BJ (cell line): ENCODE measurements around the gene FGF14. TPM values are rescaled to one million over a fixed set of nuclear protein-coding genes. Genes with fewer than 3 reads are reported as not detected.

ENCODE experiments used
- CTCF ChIA-PET: fragments of 350-600 bp; formaldehyde crosslinking; extraction: SDS; loops from one replicate; lab custom pipeline; 2021; ENCODE audit warnings: antibody characterized with exemption, inconsistent platforms; lab: Yijun Ruan, JAX
- POLR2A ChIA-PET: fragments of 300-600 bp; sonication (Branson Sonifier 250); formaldehyde crosslinking; extraction: SDS; loops from one replicate; lab custom pipeline; 2021; ENCODE audit warnings: antibody characterized with exemption; lab: Charles Lee
- DNase-seq: peaks from one replicate; pipeline ENCODE4 v3.0.0-alpha.2; 2011; ENCODE audit warnings: low read depth
- H3K27me3 ChIP-seq: 2 replicates; pipeline ENCODE4 v1.6.0; 2011; ENCODE audit warnings: low read length; ENCODE audit not compliant: control insufficient read depth, insufficient read depth
- H3K36me3 ChIP-seq: 2 replicates; pipeline ENCODE4 v1.5.1; 2011; ENCODE audit warnings: low read length; ENCODE audit not compliant: control insufficient read depth, insufficient read depth
- H3K4me3 ChIP-seq: 2 replicates; pipeline ENCODE4 v1.5.1; 2011; ENCODE audit warnings: low read depth, mild to moderate bottlenecking, control low read depth, low read length
- polyA plus RNA-seq: library from polyadenylated mRNA; depleted of rRNA; stranded (reverse); fragments of >200 nt; gene quantifications from 2 replicates; pipeline ENCODE4 v1.2.3, GENCODE V29; 2011
- TF ChIP-seq, protein P1 (sequence below): IDR thresholded peaks from 2 replicates; pipeline ENCODE4 v1.5.1; 2011; ENCODE audit warnings: low read depth, mild to moderate bottlenecking, control low read depth, inconsistent platforms, low read length, moderate library complexity; ENCODE audit not compliant: insufficient read depth

FGF14 gene
- polyA plus RNA-seq, 1 experiment, result 0.01 TPM

DNA sequence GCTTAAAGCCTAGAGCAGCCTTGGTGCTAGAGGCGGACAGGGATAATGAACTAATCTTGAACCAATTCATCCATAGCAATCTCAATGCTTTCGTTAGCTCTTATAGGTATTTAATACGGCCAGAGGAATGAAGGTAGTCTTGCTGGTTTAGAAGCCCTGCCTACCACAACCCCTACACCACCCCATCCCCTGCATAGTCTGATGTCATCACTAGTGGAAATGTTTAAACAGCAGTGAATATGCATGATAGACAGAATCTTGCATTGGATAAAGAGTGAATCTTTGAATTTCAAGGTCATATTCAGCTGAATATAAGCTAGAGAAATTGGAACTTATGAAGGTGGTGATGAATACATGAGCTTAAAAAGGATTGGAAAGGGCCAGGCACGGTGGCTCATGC lies 627.5 kb downstream of the FGF14 start:
- Histone ChIP-seq H3K27me3 (peaks cover 2% of the 10 kb centered on the region; the same call in 1 of the 2 replicates), H3K36me3 (no peaks in the 10 kb centered on the region), H3K4me3 (no peak overlapping the region)
- DNase-seq, result no peak
- POLR2A ChIA-PET, result no interaction called here
- CTCF ChIA-PET, result interaction anchor here (0.6 to 1.4 kb wide), 3 partner anchors 16 to 115 kb away, joined by 3 read pairs; no protein-coding TSS in a partner anchor
- TF ChIP-seq, protein P1, sequence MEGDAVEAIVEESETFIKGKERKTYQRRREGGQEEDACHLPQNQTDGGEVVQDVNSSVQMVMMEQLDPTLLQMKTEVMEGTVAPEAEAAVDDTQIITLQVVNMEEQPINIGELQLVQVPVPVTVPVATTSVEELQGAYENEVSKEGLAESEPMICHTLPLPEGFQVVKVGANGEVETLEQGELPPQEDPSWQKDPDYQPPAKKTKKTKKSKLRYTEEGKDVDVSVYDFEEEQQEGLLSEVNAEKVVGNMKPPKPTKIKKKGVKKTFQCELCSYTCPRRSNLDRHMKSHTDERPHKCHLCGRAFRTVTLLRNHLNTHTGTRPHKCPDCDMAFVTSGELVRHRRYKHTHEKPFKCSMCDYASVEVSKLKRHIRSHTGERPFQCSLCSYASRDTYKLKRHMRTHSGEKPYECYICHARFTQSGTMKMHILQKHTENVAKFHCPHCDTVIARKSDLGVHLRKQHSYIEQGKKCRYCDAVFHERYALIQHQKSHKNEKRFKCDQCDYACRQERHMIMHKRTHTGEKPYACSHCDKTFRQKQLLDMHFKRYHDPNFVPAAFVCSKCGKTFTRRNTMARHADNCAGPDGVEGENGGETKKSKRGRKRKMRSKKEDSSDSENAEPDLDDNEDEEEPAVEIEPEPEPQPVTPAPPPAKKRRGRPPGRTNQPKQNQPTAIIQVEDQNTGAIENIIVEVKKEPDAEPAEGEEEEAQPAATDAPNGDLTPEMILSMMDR, result no peak

DNA sequence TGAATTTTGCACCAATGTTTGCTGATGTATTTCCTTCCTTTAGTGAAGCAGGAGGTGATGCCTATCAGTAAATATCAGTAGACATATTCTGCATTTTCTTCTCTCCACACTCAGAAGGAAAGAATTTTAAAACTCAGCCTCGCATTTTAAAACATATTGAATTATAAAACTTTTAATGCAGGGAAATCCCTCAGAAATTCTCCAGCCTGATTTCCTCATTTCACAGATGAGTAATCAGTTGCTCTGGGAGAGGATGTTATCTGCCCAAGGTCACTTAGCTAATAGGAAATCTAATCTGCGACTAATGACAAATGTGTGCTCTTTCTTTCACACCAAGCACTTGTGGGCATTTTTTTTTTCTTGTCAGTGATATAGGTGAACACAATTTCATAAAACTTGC lies 628.8 kb downstream of the FGF14 start:
- H3K4me3 ChIP-seq, result no peak overlapping the region
- CTCF ChIA-PET, result interaction anchor here (1.2 to 1.4 kb wide), 2 partner anchors 15 to 628 kb away, joined by 3 read pairs; no protein-coding TSS in a partner anchor
- TF ChIP-seq, protein P1, result no peak
- peaks cover 2% of the 10 kb centered on the region; the same call in 1 of the 2 replicates for H3K27me3 ChIP-seq
- DNase-seq, result no peak
- POLR2A ChIA-PET, result no interaction called here
- no peaks in the 10 kb centered on the region for H3K36me3 ChIP-seq

DNA sequence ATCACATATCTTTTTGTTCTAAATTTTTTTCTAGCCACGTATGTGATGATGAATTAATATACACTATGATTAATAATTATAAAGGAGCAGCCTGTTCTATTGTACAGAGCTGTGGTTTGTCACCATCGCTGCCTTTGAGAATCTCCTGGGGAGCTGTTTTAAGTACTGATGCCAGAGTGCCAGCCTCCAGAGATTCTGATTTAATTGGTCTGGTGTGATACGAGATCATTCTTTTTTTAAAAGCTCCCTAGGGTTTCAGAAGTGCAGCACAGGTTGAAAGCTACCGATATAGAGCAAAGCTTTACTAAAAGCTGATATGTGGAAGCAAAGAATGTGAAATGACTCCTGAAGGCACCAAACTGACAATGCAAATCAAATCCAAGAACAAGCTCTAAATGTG lies 634.7 kb downstream of the FGF14 start:
- H3K36me3 ChIP-seq, result no peaks in the 10 kb centered on the region
- no peak overlapping the region for H3K4me3 ChIP-seq
- no peaks in the 10 kb centered on the region for H3K27me3 ChIP-seq
- TF ChIP-seq, protein P1, result no peak
- ChIA-PET POLR2A (no interaction called here), CTCF (interaction anchor here (1.3 kb wide), 1 partner anchor 8 kb away, joined by 4 read pairs; no protein-coding TSS in a partner anchor)
- DNase-seq, result no peak

DNA sequence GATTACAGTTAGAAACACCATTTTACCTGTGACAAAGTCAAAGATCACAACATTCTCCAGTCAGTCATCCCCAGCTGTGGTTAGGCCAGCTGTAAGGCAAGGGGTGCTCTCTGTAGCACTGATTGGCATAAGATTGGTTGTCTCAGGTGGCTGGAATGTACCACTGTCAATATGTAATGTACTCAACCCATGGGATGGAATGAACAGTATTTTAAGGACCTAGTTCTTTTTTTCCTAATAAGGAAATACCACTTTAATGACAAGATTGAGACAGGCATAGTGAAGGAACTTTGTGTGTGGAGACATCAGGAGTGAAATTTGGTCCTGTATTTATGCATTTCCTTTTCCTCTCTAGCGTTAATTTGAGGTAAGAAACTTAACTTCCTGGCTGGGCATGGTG lies 638.7 kb downstream of the FGF14 start:
- Histone ChIP-seq H3K36me3 (no peaks in the 10 kb centered on the region), H3K4me3 (no peak overlapping the region), H3K27me3 (peaks cover 2% of the 10 kb centered on the region; the same call in 1 of the 2 replicates)
- ChIA-PET POLR2A (no interaction called here), CTCF (no interaction called here)
- TF ChIP-seq, protein P1, result no peak
- no peak for DNase-seq

DNA sequence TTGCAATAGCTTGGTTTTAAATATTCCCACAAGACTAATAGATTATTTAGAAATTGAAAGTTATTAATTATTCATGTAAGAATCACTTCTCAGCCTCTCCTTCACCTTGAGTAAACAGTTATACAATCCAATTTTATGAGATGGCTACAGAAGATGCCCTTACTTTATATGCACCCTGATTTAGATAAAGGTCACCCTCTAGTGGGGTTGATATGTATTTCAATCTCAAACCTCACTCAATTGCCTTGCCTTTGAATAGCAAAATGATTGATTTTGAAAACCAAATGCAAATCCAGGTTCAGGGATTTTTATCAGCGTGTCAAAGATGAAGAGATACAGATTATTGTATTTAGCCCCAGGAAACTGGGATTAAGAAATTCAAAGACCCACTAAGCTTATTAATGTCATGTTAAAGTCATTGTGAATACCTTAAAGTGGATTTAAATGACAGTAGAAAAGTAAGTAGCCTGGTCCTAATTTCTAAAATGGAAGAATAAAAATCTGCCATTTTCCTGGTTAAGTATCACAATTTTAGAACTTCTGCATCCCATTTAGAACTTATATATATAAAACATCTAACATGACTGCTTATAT lies 644.3 kb downstream of the FGF14 start:
- TF ChIP-seq, protein P1, result peak; percentile 57
- POLR2A ChIA-PET, result no interaction called here

More for the DNA sequence above, 644.3 kb downstream of the FGF14 start:
- CTCF ChIA-PET, result interaction anchor here (0.7 to 3.6 kb wide), 12 partner anchors 16 to 612 kb away, joined by 3 to 28 read pairs (median 4); no protein-coding TSS in a partner anchor
- no peak overlapping the region for H3K4me3 ChIP-seq
- no peak for DNase-seq
- no peaks in the 10 kb centered on the region for H3K36me3 ChIP-seq
- peaks cover 2% of the 10 kb centered on the region; the same call in 1 of the 2 replicates for H3K27me3 ChIP-seq
